B cell (primary cell): ENCODE measurements around the gene KRT23. TPM values are rescaled to one million over a fixed set of nuclear protein-coding genes. Genes with fewer than 3 reads are reported as not detected.

Source experiments
- ATAC-seq: fragments of 200-7000 bp; cut with Tn5 transposase; one replicate; pipeline ENCODE4 v1.10.0; 2021; ENCODE audit warnings: low read depth, mild to moderate bottlenecking, moderate number of reproducible peaks, moderate library complexity
- CTCF ChIA-PET: fragments of 350-600 bp; sonication (Branson Sonifier 250); formaldehyde crosslinking; loops from one replicate; lab custom pipeline; 2021; ENCODE audit warnings: antibody characterized with exemption, inconsistent platforms; lab: Charles Lee
- POLR2A ChIA-PET: fragments of 350-600 bp; sonication (Branson Sonifier 250); formaldehyde crosslinking; loops from one replicate; lab custom pipeline; 2021; ENCODE audit warnings: antibody characterized with exemption; lab: Charles Lee
- DNase-seq: peaks from one replicate; pipeline ENCODE4 v3.0.0; 2013
- H2AFZ ChIP-seq: 2 replicates; pipeline ENCODE4 v1.6.1; 2012; ENCODE audit warnings: mild to moderate bottlenecking, low read depth, low read length; ENCODE audit not compliant: insufficient read depth, poor library complexity, severe bottlenecking
- H3K27ac ChIP-seq, 2 donors: 1 replicate in 1 of 2; 2 replicates in 1 of 2; pipeline ENCODE4 v1.5.1; 2012 to 2013; ENCODE audit warnings: low read length in 2 of 2, mild to moderate bottlenecking in 2 of 2, moderate library complexity in 1 of 2
- H3K27me3 ChIP-seq, 4 experiments: fragments of 200-600 bp in 1 of 4; sonication (generic) in 1 of 4; replicated peaks in 1 of 4; 1 replicate in 2 of 4; 2 replicates in 2 of 4; pipeline versions ENCODE4 v1.6.1 to v1.7.0; 2013 to 2016; ENCODE audit warnings: low read length in 3 of 4, mild to moderate bottlenecking in 2 of 4, mixed read lengths in 1 of 4, moderate library complexity in 1 of 4; ENCODE audit not compliant: insufficient read depth in 4 of 4, control insufficient read depth in 3 of 4; ENCODE audit errors: control extremely low read depth in 1 of 4
- H3K36me3 ChIP-seq, 2 experiments: replicated peaks in 1 of 2; 1 replicate in 1 of 2; 2 replicates in 1 of 2; pipeline versions ENCODE4 v1.6.1 to v1.7.1; 2013; ENCODE audit warnings: low read length in 1 of 2; ENCODE audit not compliant: insufficient read depth in 2 of 2, control insufficient read depth in 1 of 2; ENCODE audit errors: control extremely low read depth in 1 of 2, extremely low read depth in 1 of 2
- H3K4me1 ChIP-seq, 2 donors: fragments of 200-600 bp in 1 of 2; sonication (generic) in 1 of 2; 1 replicate in 1 of 2; 2 replicates in 1 of 2; pipeline versions ENCODE4 v1.5.1 to v1.6.1; 2013 to 2017; ENCODE audit warnings: low read length in 2 of 2; ENCODE audit not compliant: control insufficient read depth in 2 of 2, insufficient read depth in 2 of 2
- H3K4me2 ChIP-seq: replicated peaks from 2 replicates; pipeline ENCODE3; 2012; ENCODE audit warnings: mild to moderate bottlenecking, low read depth, low read length; ENCODE audit not compliant: poor library complexity, severe bottlenecking
- H3K4me3 ChIP-seq, 5 experiments: fragments of 200-600 bp in 1 of 5; sonication (generic) in 1 of 5; 1 replicate in 3 of 5; 2 replicates in 2 of 5; pipeline versions ENCODE4 v1.5.1 to v1.7.0; 2011 to 2016; ENCODE audit warnings: low read length in 4 of 5, mild to moderate bottlenecking in 4 of 5, low read depth in 2 of 5, control low read depth in 1 of 5, moderate library complexity in 1 of 5; ENCODE audit not compliant: insufficient read depth in 1 of 5; ENCODE audit errors: control extremely low read depth in 1 of 5, extremely low read depth in 1 of 5
- H3K79me2 ChIP-seq: fragments of 200-600 bp; sonication (generic); one replicate; pipeline ENCODE4 v1.6.0; 2016; ENCODE audit warnings: low read length; ENCODE audit not compliant: control insufficient read depth, insufficient read depth
- H3K9ac ChIP-seq: fragments of 200-600 bp; sonication (generic); 2 replicates; pipeline ENCODE4 v1.6.1; 2017; ENCODE audit warnings: mild to moderate bottlenecking, low read length, moderate library complexity
- H3K9me3 ChIP-seq, 3 donors: one replicate each; pipeline versions ENCODE4 v1.6.1 to v1.7.1; 2013; ENCODE audit warnings: low read length in 2 of 3; ENCODE audit not compliant: control insufficient read depth in 2 of 3, insufficient read depth in 1 of 3; ENCODE audit errors: control extremely low read depth in 1 of 3
- H4K20me1 ChIP-seq: 2 replicates; pipeline ENCODE4 v1.6.0; 2012; ENCODE audit warnings: mild to moderate bottlenecking, low read length; ENCODE audit not compliant: insufficient read depth, control insufficient read depth, poor library complexity, severe bottlenecking
- H3K27ac Mint-ChIP-seq: one replicate; pipeline ENCODE4 v1.8.0; 2021; ENCODE audit warnings: mixed read lengths
- H3K27me3 Mint-ChIP-seq: one replicate; pipeline ENCODE4 v1.8.0; 2021; ENCODE audit warnings: mixed read lengths
- H3K4me1 Mint-ChIP-seq: one replicate; pipeline ENCODE4 v1.8.0; 2021; ENCODE audit warnings: mixed read lengths
- H3K4me3 Mint-ChIP-seq: one replicate; pipeline ENCODE4 v1.8.0; 2021; ENCODE audit warnings: mixed read lengths
- H3K9me3 Mint-ChIP-seq: one replicate; pipeline ENCODE4 v1.8.0; 2022; ENCODE audit warnings: mixed read lengths; ENCODE audit not compliant: insufficient read depth
- EZH2 ChIP-seq: IDR thresholded peaks from 2 replicates; pipeline ENCODE4 v1.6.1; 2012; ENCODE audit warnings: borderline replicate concordance, low read depth, mild to moderate bottlenecking, moderate library complexity, low read length; ENCODE audit not compliant: insufficient read depth, poor library complexity, severe bottlenecking
- WGBS: methylation state at CpG from one replicate; pipeline ENCODE4 v1.1.5; 2013; ENCODE audit warnings: missing lambda C conversion rate; ENCODE audit not compliant: insufficient coverage; 5-methylcytosine and 5-hydroxymethylcytosine counted together
- intact Hi-C: fragments of 100-400 bp; cut with micrococcal nuclease; formaldehyde crosslinking; loops from one replicate; pipeline ENCODE4 v1.10.0; 2022
- polyA plus RNA-seq: library from polyadenylated mRNA; depleted of rRNA; stranded (reverse); fragments of >200 nt; gene quantifications from 2 replicates; pipeline ENCODE4 v1.2.3, GENCODE V29; 2012
- total RNA-seq, 2 donors: library from RNA; stranded (reverse); fragments of 120-200 nt in 1 of 2; gene quantifications; 1 replicate in 1 of 2; 2 replicates in 1 of 2; pipeline versions ENCODE4 v1.2.3 to v1.2.4, GENCODE V29; 2013 to 2022
- TF ChIP-seq, protein P1 (sequence below): fragments of 200-600 bp; IDR thresholded peaks from one replicate; pipeline ENCODE4 v1.8.0; 2022; ENCODE audit warnings: antibody characterized with exemption, mild to moderate bottlenecking

Gene KRT23
- total and polyA plus RNA-seq, 2 donors (not counting 1 experiment from before 2014, with no cell fraction given): 0.06 TPM; not detected in 1

DNA sequence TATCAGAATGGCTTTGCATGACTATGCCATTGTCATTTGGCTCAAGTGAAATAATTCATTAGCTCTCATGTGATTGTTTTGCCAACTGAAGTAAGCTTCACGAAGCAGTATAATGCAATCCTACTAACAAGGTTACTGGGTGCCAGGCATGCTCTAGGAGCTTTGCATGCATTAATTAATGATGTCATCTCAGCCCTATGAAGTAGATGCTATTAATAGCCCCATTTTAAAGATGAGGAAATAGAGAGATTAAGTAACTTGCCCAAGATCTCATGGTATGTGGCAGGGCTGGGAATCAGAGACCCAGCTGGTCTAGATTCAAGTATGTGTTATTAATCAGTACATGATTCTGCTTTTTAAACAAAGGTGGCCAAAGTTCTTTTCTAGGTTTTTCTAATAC is 15.2 kb upstream of the KRT23 start:
- Histone ChIP-seq H3K27ac (no peak overlapping the region), H3K79me2 (no peaks in the 10 kb centered on the region), H3K27me3 (peaks cover 0 to 21% (median 16%) of the 10 kb centered on the region in 4 experiments), H3K9ac (no peak overlapping the region), H4K20me1 (no peaks in the 10 kb centered on the region), H3K36me3 (no peaks in the 10 kb centered on the region), H3K4me3 (no peak overlapping the region), H2AFZ (no peak overlapping the region), H3K4me2 (no peak overlapping the region), H3K9me3 (no peaks in the 10 kb centered on the region), H3K4me1 (no peaks in the 10 kb centered on the region)
- ChIA-PET CTCF (interaction anchor here (1.4 to 2.3 kb wide), 2 partner anchors 9 to 11 kb away, joined by 3 to 7 read pairs; no protein-coding TSS in a partner anchor), POLR2A (no interaction called here)
- intact Hi-C loops: no loop called here
- TF ChIP-seq EZH2: no peak
- TF ChIP-seq, protein P1, sequence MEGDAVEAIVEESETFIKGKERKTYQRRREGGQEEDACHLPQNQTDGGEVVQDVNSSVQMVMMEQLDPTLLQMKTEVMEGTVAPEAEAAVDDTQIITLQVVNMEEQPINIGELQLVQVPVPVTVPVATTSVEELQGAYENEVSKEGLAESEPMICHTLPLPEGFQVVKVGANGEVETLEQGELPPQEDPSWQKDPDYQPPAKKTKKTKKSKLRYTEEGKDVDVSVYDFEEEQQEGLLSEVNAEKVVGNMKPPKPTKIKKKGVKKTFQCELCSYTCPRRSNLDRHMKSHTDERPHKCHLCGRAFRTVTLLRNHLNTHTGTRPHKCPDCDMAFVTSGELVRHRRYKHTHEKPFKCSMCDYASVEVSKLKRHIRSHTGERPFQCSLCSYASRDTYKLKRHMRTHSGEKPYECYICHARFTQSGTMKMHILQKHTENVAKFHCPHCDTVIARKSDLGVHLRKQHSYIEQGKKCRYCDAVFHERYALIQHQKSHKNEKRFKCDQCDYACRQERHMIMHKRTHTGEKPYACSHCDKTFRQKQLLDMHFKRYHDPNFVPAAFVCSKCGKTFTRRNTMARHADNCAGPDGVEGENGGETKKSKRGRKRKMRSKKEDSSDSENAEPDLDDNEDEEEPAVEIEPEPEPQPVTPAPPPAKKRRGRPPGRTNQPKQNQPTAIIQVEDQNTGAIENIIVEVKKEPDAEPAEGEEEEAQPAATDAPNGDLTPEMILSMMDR: no peak
- no CpG with 5 or more reads among the region's 1 CpG for WGBS
- H3K4me1 Mint-ChIP-seq: no peaks in the 10 kb centered on the region
- H3K27ac Mint-ChIP-seq: no peak overlapping the region
- H3K9me3 Mint-ChIP-seq: no peaks in the 10 kb centered on the region
- no peak for DNase-seq
- no peak overlapping the region for H3K4me3 Mint-ChIP-seq
- peaks cover 58% of the 10 kb centered on the region for H3K27me3 Mint-ChIP-seq
- ATAC-seq: no peak

DNA sequence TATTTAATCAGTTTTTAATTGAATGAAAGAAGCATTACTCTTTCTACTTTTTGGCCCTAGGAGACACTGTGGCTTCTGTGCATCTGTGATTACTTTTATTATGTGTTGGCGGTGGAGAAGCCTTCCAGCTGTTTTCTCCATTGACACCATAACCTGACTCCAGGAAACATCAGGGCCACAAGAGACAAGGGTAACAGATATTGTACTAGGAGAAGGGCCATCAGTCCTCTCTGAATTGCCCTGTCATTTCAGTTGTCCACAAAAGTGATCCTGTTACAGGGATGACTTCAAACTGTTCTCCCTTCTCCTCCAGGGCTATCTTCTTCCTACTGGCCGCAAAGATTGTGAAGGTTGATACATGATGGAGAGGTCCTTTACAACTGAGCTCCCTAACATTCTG is 14.7 kb upstream of the KRT23 start:
- DNase-seq: no peak
- Mint-ChIP-seq H3K4me3 (no peak overlapping the region), H3K27ac (no peak overlapping the region), H3K9me3 (no peaks in the 10 kb centered on the region), H3K27me3 (peaks cover 61% of the 10 kb centered on the region), H3K4me1 (no peaks in the 10 kb centered on the region)
- Histone ChIP-seq H3K36me3 (no peaks in the 10 kb centered on the region), H3K27me3 (peaks cover 0 to 21% (median 17%) of the 10 kb centered on the region in 4 experiments), H3K79me2 (no peaks in the 10 kb centered on the region), H3K4me3 (no peak overlapping the region), H4K20me1 (no peaks in the 10 kb centered on the region), H2AFZ (no peak overlapping the region), H3K27ac (no peak overlapping the region), H3K9me3 (no peaks in the 10 kb centered on the region), H3K4me1 (no peaks in the 10 kb centered on the region), H3K4me2 (no peak overlapping the region), H3K9ac (no peak overlapping the region)
- intact Hi-C loops: no loop called here
- POLR2A ChIA-PET: no interaction called here
- CTCF ChIA-PET: interaction anchor here (1.2 to 2.3 kb wide), 3 partner anchors 10 to 14 kb away, joined by 3 to 7 read pairs (median 3); partner anchors contain the start of gene KRT39
- no peak for ATAC-seq
- no CpG with 5 or more reads among the region's 2 CpGs for WGBS
- TF ChIP-seq EZH2: no peak
- TF ChIP-seq, protein P1: no peak
